Hindlimb muscle (tissue), 1 donor: ENCODE data around the gene PSMC3. TPM values are rescaled to one million over a fixed set of nuclear protein-coding genes. Genes with fewer than 3 reads are reported as not detected.

Experiments
- DNase-seq: peaks from one replicate; pipeline ENCODE4 v3.0.0-alpha.2; 2013
- polyA plus RNA-seq: library from polyadenylated mRNA; unstranded; fragments of 120-200 nt; gene quantifications from one replicate; pipeline ENCODE4 v1.2.1, GENCODE V29; 2013; ENCODE audit not compliant: insufficient read length

PSMC3 gene
- polyA plus RNA-seq, 1 donor: 126 TPM

DNA sequence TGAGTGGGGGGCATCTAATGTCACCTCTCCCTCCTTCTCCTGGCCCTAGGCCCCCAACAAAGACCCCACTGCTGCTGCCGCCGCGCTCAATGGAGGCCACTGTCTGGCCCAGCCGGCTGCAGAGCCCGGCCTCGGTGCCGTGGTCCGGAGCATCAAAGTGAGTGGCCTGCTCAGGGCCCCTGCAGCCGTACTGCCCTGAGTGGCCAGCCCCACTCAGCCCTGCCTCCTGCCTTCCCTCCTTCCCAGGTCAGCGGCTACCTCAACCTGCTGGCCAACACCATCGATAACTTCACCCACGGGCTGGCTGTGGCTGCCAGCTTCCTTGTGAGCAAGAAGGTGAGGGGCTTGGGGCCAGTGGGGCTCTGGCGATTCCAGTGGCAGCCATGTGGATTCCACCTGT is 12.9 kb downstream of the PSMC3 start:
- DNase-seq: no peak

DNA sequence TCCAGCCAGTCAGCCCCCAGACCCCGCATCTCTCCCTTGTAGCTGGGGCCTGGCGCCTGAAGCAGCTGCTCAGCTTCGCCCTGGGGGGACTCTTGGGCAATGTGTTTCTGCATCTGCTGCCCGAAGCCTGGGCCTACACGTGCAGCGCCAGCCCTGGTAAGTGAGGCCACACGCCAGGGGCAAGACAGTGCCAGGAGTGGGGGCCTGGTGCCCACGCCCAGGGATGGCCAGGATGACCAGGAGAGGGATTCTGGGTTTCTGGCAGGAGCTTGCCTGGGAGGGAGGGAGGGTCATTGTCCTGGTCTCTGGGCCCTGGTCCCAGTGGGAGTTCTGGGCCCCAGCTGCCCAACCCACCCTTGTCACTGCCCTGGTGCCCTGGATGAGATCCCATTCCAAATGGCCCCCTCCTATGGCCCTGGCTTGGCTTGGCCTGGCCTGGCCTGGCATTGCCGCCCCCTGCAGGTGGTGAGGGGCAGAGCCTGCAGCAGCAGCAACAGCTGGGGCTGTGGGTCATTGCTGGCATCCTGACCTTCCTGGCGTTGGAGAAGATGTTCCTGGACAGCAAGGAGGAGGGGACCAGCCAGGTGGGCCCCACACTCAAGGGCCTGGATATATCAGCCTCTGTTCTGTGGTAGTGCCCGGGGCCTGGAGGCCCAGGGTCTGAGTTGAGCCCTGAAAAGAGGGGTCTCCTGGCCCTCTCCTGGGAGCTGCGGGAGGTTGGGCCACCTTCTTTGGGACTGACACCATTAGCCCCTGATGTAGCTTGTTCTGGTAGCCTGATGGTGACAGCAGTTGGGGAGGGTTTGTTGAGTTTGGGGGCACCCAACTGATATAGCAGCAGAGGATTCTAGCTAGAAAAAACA is 14.1 kb downstream of the PSMC3 start:
- no peak for DNase-seq

DNA sequence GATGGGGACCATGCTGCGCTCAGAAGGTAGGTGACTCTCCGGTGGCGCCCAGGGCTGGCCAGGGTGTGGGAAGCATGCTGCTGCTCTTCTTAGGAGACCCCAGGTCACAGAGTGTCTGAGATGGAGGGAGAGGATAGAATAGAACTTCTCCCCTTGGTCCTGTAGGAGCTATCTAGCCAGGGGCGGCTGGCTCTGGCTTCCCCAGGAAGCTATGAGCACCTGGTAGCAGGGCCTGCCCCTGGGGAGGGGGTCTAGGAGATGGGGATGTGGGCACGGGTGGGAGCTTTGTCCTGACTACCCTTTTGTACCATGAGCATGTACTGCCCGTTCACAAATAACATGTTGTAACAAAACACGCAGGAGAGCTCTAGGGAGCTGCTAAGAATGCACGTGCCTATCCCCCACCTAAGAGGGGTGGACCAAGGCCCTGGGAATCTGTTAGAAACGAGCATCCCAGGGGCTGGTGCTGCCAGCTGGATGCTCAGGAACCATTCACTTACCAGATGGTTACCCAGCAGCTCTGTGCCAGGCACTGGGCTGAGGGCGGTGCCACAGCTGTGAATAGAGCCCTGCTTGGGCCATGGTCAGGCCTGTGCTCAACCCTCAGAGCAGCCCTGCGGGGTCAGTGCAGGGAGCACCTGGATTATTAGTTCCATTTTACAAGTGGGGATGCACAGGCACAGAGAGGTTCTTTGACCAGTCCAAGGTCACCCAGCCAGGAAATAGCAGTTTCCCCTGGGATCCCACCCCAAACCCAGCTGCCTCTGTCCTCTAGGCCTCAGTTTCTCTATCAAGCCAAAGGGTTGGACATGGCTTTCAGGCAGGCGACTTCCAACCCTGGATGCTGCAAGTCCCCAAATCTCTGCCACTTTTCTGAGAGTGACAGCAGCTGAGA is 15.6 kb downstream of the PSMC3 start:
- DNase-seq: no peak

DNA sequence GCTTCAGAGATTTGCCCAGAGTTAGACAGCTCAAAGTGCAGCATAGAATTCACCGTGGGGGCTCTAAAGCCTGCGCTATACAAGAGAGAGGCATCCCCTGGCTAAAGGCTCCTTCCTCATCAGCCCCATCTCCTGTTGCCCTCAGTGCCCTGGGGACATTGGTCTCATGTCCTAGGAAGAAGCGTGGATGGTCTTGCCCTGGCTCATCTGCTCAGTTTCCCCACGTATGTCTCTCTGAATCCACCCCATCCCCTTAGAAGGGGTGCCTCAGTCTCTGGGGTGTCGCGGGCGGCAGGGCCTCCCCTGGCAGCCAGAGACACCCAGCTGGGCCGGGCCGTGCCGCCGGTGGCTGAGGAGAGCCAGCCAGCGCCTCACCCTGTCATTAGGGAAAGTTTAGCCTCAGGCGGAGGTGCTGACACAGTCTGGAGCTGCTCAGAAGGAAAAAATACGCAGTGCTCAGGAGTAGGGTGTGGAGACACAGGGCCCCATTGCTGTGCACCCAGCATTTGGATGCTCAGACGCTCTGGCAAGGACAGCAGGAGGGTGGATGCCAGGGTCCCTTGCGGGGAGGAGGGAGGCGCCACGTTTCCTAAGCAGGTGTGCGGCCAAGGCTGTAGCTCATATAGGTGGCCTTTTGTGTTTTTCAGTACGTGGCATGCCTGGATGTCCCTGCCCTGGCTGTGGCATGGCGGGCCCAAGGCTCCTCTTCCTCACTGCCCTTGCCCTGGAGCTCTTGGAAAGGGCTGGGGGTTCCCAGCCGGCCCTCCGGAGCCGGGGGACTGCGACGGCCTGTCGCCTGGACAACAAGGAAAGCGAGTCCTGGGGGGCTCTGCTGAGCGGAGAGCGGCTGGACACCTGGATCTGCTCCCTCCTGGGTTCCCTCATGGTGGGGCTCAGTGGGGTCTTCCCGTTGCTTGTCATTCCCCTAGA is 16.5 kb downstream of the PSMC3 start:
- no peak for DNase-seq

DNA sequence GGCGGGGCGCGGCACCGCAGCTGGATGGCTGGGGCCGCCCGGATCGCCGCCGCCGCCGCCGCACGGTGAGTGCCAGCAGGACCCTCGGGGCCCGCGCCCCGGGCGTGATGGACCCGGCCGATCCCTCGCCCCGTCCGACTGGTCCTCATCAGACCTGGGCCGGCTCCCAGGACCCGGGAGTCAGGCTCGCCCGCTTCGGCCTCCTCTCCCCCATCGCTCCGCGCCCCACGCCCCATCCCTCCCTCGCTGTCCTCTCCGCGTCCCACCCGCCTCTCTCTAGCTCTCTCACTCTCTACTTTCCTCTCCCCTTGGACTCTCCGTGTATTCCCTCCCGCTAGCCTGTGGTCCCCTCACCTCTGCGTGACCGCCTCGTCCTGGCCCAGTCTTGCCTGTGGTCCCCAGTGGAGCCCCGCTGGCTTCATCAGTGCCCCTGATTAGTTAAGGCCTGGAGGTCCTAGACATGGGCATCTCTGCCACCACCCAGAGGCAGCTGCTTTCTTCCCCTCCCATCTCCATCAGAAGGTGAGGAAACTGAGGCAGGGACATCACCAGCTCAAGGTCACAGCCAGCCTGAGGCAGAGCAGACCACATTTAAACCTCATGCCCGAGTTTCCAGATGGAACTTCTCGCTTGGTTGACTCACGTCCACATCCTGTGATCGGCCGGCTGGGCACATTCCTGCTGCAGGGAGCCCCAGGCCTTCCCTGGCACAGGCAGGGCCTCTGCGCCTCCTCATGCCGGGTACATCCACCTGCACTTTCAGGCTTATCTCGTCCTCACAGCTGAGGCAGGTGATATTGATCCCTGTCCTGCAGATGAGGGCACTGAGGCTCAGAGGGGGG is 17.4 kb downstream of the PSMC3 start:
- no peak for DNase-seq

DNA sequence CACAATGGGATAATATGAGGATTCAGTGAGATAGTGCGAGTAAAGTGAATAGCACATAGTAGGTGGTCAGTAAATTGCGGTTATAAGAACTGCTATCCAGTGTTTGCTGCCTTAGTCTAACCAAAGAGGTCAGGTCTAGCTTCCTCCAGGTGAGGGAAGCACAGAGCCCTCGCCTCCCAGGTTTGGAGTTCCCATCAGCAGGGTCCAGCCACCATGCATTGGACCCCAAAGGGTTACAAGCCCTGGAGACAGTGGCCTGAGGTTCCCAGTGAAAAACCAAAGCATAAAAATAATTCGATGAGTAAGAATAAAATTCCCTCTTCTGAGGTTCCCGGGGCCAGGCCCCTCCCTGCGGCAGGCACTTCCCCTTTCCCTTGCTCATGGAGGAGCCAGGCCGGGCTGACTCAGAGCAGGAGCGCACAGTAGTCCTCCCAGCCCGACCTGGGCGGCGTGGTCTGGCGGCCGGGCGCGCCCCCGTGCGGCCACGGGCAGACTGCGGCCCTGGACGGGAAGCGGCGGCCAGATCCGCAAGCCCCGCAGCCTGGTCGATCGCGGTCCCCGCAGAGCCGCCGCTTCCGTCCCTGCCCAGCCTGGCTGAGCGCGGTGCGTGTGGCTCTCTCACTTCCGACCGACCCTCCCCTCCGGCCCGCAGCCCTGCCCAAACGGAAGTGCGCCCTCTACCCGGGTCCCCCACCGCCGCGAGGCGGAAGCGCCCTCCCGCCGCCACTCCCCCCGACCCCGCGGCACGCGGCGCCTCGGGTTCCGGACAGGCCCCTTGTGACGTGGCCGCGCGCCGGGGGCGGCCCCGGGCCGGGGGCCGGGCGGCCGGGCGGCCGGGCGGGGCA is 18.3 kb downstream of the PSMC3 start, which contains the start of gene SLC39A13:
TSS of gene SLC39A13 (plus strand) at position 845 of the 845 bp plus-strand sequence. CDS start 1,505 bp downstream, outside the sequence.
- DNase-seq: peak; percentile 96

DNA sequence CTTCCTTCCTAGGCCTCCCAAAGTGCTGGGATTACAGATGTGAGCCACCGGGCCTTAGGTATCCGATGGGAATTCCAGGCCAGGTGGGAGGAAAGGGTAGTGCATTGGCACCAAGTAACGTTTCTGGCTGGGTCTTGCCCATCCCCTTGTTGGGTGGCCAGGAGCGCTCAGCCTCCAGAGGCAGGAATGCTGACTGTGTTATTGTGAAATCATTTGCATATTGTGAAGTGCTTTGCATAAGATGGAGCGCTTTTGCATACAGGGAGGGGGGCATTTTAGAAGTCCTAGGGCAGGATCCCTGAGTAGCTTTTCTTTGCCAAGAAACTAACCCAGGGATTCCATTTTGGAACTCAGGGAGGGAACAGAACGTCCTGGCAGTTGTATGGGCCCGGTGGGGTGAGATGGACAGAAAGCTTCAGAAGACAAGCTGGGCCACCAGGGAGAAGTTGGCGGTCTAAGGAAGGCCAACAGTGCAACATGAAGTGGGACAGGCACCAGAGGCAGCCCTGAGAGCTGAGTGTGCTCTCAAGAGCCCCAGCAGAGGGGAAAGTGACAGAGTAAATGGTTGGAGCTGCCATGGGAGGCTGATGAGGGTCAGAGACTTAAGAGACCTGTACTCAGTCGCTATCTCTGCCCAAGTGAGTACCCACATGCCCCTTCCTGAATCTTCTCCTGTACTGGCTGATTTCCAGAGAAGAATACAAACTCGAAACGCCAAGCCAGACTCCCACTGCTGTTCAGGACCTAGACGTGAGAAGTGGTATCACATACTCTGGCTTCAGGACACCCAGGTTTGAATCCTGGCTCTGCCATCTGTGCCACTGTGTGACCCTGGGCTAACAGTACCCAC is 19.1 kb downstream of the PSMC3 start:
- no peak for DNase-seq

DNA sequence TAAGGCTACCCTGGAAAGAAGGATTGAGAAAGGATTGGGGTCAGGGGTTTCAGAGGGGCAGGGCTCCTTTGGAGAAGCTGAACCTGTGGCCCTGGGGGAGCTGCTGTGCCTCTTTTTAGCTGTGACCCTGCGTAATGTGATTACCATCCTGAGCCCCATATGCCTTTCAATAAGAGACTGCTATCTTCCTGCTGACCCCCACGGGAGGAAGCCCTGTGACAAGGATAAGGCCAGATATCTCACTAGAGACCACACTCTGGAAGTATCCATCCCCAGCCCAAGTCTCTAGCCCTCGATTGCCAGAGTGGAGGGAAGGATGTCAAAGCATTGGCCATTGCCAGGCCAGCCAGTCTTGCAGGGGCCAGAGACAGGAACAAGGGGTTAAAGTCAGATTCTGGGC is 22.7 kb downstream of the PSMC3 start:
- DNase-seq: no peak

DNA sequence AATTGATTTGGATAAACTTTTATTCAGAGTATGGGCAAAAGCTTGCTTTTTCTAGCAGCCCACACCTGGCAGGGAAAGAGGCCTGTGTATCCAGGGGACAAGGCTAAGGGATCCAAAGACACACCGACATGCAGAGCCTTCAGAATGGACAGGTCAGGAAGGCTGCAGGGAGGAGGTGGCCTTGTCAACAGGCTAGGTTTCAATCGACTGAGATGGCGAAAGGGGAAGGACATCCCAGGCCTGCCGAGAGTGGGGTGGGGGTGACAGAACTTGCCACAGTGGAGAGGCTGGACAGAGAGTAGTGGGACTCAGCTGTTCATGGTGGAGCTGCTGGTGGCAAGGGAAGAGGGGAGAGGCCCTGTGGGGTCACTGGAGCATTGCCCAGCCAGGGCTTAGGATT is 23.1 kb downstream of the PSMC3 start:
- DNase-seq: no peak

DNA sequence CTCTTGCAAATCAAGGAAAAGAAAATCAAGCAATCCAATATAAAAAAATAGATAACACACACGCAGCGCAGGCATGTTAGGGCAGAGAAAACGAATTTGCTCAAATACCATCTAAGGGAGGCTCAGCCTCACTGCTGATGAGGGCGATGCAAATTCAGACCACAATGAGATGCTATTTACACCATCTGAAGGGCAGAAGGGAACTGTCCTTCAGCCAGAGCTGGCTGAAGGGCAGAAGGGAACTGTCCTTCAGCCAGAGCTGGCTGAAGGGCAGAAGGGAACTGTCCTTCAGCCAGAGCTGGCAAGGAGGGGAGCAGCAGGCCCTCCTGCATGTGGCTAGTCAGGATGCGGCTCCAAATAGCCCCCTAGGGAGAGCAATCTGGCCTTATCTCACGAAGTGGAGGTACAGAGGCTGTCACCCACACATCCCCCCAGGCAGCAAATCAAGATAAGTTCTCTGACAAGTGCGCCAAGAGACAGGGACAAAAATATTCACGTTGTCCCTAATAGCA is 25.4 kb downstream of the PSMC3 start:
- no peak for DNase-seq

DNA sequence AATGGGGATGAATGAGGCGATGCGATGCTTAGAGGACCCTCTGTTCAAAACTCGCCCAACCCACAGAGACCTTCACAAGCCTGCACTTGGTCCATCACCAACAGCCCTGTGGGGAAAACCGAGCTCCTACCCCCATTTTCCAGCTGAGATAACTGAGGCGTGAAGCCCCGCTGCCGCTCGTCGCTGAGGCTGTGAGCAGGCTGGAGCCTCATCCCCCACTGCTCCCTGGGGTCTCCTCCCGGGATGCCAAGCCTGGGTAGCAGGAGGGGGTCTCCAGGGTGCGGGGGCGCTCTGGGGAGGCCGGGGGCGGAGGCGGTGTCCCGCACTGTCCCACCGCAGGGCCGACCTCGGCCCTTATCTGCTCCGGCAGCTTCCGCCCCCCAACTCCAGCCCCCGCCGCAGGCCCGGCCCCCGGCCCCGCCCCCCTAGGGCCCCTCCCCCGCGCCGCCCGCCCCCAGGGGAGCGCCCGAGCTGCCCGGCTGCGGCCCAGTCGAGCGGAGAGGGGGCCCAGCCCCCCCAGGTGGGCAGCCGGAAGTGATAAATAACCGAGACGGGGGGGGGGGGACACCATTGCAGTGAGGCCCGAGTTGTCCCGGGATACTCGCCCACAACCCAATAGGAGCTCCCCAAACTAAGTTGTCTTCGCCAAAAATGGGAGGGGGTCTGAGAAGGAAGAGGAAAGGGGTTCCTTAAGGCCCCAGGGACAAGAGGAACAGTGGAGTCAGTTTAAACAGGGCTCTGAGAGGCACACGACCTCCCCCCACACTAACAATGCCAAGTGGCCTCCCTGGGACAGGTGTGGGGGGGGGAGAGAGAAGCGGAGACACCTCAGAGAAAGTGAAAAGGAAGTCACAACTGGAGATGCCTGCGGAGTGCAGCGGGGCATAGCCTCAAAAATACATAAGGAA is 26.1 kb downstream of the PSMC3 start:
- DNase-seq: no peak

DNA sequence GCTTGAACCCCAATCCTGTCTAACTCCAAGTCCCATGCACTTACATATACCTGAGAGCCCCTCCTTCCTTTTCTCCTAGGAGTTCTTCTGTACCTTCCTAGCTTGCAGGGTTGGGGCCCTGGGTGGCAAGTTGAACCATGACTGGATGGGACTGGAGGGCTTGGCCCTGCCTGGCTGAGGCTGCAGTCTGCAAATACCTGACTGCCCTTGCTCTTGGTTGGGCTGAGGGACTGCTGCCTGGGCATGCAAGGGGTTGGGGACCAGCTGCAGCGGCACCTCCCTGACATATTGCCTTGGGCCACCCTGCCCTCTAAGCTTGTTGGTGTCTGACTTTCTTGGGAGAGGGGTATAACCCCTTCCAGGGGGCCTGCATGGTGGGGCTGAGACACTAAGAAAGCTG is 27.7 kb downstream of the PSMC3 start:
- DNase-seq: no peak

DNA sequence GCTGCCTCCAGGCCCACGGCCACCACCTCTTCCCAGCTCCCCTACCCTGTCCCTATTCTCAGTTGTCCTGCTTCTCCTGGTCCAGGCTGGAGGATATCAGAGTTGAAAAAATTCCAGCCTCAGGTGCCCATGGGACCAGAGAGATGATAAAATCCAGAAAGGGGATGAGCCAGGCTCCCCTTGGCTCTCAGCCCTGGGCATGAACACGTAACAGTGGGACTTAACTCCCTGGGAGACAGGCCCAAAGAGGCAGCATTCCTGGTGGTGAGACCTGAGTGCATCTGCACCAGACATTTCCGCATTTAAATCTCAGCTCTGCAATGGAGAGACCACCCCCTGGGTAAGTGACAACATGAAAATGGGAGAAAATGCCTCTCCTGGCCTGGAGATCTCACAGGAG is 28.2 kb downstream of the PSMC3 start:
- DNase-seq: no peak

DNA sequence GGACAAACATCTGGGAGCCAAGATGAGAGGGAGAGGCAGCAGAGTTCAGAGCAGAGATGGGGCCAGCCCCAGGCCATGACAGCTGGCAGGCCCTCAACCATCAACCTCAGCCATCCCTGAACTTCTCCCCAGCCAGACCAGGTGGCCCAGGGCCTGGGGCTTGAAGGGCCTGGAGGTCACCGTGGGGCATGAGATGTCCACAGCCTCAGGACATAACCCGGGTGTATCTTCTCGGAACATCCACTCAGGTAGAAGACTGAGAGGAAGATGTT is 30.3 kb downstream of the PSMC3 start:
- DNase-seq: no peak

DNA sequence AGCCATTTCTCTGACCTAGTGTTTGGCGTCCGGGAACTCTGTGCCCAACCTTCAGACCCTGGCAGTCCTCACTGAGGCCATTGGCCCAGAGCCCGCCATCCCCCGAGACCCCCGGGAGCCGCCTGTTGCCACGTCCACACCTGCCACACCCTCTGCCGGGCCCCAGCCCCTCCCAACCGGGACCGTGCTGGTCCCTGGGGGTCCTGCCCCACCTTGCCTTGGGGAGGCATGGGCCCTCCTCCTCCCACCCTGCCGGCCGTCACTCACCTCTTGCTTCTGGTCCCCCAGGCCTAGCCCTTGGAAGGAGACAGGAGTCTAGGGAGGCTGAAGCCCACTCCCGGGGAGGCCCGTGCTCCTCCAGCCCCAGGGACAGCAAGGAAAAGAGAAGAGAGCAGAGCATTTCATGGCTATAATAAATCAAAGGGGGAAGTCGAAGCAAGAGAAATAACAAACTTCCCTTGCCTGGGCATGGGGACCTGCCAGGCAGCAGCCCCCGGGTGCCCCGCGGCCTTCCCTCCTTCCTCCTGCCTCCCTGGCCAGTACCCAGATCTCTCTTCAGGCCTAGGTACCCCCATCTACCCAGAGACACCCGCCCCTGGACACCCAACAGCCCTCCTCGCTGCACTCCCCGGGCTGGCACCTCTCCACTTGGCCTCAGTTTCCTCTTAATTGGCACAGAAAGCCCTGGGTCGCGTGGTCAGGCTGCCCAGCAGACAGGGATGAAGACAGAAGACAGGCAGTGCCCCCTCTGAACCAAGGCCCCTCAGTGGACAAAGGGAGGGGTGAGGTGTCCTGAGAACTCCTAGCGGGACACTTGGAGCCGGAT is 30.8 kb downstream of the PSMC3 start:
- no peak for DNase-seq

DNA sequence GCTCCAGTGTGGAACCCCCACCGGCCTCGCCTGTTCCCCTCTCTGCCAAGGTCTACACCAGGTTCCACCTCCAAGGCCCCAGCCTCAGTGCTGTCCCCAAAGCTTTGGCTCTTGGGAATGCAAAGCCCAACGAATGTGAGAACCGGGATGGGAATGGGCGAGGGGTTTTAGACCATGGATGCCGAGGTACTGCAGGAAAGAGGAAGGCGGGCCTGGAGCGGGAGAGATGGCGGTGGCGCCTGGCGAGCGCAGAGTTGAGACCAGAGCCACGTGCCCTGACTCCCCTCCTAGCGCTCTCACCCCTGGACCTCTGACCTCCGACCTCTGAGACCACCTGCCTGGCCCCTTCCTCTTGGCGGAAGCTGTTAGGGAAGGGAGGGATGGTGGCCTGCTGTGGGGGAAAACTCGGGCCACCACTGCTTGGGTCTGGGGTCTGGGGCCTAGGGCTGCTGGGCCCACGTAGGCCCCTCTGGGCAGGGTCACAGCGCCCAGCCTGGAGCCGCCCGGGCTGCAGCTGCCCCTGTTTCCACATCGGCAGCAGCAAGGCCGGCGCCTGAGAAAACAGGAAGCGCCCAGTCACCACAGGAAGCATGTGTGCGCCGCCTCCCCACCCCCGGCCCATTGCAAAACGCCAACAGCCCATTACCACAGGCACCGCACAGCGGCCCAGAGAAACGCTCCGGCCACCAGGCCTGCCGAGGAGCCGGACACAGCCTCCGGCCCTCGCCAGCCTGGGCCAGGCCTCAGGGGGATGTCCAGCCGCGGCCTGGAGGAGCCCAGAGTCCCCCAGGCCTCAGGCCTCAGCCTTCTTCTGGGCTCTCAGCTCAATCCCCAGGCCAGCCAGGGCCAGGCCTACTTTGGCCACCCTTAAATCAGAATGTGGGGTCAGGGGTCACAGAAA is 31.7 kb downstream of the PSMC3 start:
- DNase-seq: no peak

DNA sequence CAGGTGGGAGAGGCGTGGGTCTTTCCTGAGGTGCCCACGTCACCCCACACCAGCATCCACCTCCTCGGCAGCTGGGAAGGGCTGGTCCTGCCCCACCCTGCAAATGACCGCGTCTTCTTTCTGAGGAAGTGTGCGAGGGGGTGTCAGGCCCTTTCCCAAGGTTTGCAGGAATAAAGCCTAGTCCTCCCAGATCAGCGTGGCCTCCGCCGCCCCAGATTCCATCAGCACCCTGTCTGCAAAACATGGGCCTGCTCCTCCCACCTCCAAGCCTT is 32.3 kb downstream of the PSMC3 start:
- DNase-seq: no peak
